H1 (cell line): ENCODE results near the gene JAG2.

ENCODE experiments used
- CHD2 ChIP-seq: IDR thresholded peaks from 2 replicates; pipeline ENCODE4 v1.6.1; 2012; ENCODE audit warnings: low read length, improper control_type of control experiment
- EZH2 ChIP-seq: fragments of 200-600 bp; sonication (generic); IDR thresholded peaks from 2 replicates; pipeline ENCODE4 v1.7.1; 2012; ENCODE audit warnings: low read depth, mild to moderate bottlenecking, moderate library complexity, low read length, inconsistent platforms; ENCODE audit not compliant: severe bottlenecking
- FOSL1 ChIP-seq: IDR thresholded peaks from 2 replicates; pipeline ENCODE4 v1.6.1; 2011; ENCODE audit warnings: mild to moderate bottlenecking, low read depth, low read length, moderate library complexity; ENCODE audit not compliant: insufficient read depth
- RFX5 ChIP-seq: IDR thresholded peaks from 2 replicates; pipeline ENCODE4 v1.6.1; 2011; ENCODE audit warnings: low read depth, low read length, improper control_type of control experiment, borderline replicate concordance
- TAF1 ChIP-seq: IDR thresholded peaks from 2 replicates; pipeline ENCODE4 v1.6.1; 2011; ENCODE audit warnings: mild to moderate bottlenecking, low read depth, low read length
- TF ChIP-seq, protein P1 (sequence below), 3 experiments: IDR thresholded peaks; 1 replicate in 2 of 3; 2 replicates in 1 of 3; pipeline versions ENCODE4 v1.5.1 to v1.6.1; 2011; ENCODE audit warnings: low read length in 3 of 3, mild to moderate bottlenecking in 3 of 3, inconsistent platforms in 2 of 3, low read depth in 1 of 3, moderate library complexity in 1 of 3; ENCODE audit not compliant: insufficient read depth in 1 of 3; ENCODE audit errors: control extremely low read depth in 1 of 3
- TF ChIP-seq, protein P2 (sequence below): IDR thresholded peaks from 2 replicates; pipeline ENCODE4 v1.6.1; 2011; ENCODE audit warnings: low read length, improper control_type of control experiment

DNA sequence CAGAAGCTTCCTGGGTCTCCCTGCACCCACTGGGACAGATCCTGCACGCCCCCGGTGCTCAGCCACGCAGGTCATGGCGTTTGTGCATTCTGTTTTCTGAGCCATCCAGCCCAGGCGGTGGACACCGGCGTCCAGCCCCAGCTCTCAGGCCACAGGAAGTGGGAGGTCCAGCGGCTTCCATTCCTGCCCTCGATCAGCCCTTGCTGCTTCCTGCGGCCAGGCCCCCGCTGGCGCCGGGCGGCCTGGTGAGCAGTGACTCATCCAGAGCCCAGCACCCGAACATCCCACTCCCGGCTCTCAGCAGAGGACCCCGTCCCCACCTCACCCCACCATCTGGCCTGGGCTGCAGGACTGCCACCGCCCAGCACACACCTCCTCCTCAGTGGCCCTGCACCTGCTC lies 30.5 kb upstream of the JAG2 start:
- TF ChIP-seq RFX5 (no peak), CHD2 (no peak), EZH2 (no peak), TAF1 (no peak), FOSL1 (no peak)
- TF ChIP-seq, protein P1, sequence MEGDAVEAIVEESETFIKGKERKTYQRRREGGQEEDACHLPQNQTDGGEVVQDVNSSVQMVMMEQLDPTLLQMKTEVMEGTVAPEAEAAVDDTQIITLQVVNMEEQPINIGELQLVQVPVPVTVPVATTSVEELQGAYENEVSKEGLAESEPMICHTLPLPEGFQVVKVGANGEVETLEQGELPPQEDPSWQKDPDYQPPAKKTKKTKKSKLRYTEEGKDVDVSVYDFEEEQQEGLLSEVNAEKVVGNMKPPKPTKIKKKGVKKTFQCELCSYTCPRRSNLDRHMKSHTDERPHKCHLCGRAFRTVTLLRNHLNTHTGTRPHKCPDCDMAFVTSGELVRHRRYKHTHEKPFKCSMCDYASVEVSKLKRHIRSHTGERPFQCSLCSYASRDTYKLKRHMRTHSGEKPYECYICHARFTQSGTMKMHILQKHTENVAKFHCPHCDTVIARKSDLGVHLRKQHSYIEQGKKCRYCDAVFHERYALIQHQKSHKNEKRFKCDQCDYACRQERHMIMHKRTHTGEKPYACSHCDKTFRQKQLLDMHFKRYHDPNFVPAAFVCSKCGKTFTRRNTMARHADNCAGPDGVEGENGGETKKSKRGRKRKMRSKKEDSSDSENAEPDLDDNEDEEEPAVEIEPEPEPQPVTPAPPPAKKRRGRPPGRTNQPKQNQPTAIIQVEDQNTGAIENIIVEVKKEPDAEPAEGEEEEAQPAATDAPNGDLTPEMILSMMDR (IDR thresholded peaks at IDR 0.05; ENCODE audit: control extremely low read depth in 1 of 3, insufficient read depth in 1 of 3, low read depth in 1 of 3, low read length in 3 of 3): no peak
- TF ChIP-seq, protein P2, sequence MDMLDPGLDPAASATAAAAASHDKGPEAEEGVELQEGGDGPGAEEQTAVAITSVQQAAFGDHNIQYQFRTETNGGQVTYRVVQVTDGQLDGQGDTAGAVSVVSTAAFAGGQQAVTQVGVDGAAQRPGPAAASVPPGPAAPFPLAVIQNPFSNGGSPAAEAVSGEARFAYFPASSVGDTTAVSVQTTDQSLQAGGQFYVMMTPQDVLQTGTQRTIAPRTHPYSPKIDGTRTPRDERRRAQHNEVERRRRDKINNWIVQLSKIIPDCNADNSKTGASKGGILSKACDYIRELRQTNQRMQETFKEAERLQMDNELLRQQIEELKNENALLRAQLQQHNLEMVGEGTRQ: no peak
